ENCODE results near the gene TBC1D1.

TBC1D1 gene, protein sequence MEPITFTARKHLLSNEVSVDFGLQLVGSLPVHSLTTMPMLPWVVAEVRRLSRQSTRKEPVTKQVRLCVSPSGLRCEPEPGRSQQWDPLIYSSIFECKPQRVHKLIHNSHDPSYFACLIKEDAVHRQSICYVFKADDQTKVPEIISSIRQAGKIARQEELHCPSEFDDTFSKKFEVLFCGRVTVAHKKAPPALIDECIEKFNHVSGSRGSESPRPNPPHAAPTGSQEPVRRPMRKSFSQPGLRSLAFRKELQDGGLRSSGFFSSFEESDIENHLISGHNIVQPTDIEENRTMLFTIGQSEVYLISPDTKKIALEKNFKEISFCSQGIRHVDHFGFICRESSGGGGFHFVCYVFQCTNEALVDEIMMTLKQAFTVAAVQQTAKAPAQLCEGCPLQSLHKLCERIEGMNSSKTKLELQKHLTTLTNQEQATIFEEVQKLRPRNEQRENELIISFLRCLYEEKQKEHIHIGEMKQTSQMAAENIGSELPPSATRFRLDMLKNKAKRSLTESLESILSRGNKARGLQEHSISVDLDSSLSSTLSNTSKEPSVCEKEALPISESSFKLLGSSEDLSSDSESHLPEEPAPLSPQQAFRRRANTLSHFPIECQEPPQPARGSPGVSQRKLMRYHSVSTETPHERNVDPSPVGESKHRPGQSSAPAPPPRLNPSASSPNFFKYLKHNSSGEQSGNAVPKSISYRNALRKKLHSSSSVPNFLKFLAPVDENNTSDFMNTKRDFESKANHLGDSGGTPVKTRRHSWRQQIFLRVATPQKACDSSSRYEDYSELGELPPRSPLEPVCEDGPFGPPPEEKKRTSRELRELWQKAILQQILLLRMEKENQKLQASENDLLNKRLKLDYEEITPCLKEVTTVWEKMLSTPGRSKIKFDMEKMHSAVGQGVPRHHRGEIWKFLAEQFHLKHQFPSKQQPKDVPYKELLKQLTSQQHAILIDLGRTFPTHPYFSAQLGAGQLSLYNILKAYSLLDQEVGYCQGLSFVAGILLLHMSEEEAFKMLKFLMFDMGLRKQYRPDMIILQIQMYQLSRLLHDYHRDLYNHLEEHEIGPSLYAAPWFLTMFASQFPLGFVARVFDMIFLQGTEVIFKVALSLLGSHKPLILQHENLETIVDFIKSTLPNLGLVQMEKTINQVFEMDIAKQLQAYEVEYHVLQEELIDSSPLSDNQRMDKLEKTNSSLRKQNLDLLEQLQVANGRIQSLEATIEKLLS (N-terminal part only)

GRCh38 chr4:37890801-37891259, at the start of gene TBC1D1:
TBC1D1 (plus strand) TSS chr4:37891084; CDS start chr4:37902096, 11,012 bp downstream.
- no peak for DNase-seq

DNA sequence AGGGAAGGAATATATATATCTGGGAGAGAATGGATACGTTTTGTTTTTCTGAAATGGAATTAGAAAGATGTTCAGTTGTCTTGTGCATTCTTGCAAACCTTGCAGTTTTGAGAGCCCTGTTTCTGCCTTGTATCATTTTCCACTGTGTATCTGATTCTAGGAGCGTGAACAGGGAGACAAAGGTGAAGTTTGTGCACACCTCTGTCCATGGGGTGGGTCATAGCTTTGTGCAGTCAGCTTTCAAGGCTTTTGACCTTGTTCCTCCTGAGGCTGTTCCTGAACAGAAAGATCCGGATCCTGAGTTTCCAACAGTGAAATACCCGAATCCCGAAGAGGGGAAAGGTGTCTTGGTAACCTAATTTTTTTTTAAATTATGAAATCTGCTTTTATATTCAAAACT, 46.7 kb upstream of the TBC1D1 start:
- no peak for DNase-seq

DNA sequence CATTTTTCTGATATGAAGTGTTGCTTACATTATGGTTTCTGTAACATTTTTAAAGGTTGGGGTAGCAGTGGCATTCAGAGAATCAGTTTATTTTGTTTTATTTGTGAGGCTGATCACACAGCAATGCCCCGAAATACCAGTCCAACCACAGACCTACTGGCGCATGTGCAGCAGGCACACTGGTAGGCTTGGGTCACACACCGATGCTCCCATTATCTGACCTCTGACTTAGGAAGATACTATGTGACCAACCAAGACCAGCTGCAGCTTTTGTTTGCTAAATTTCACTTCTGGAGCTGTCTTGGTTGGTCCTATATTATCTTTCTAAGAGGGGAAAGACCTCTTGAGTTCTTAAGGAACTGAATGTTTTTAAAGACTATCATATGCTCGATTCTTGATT, 45.7 kb upstream of the TBC1D1 start:
- DNase-seq, result no peak

- DNase-seq, result no peak
These were observed 43.5 kb upstream of the TBC1D1 start for GRCh38 chr4:37847311-37847884.

- DNase-seq, result no peak
These were observed 38.5 kb upstream of the TBC1D1 start for GRCh38 chr4:37852376-37852775.

DNA sequence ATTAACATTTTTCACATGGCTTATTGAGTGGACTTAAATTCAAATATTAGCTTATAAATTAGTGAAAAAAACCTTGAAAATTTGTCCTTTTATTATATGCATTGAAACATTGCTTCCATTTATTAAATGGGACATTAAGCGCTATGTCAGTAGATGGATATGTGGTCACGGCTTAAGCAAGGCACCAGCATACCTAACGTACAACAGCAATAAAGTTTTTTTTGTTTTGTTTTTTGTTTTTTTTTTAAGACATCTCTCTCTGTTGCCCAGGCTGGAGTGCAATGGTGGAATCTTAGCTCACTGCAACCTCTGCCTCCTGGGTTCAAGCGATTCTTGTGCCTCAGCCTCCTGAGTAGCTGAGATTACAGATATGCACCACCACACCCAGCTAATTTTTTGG, 32.8 kb upstream of the TBC1D1 start:
- DNase-seq, result no peak

GRCh38 chr4:37858872-37859271, 32.0 kb upstream of the TBC1D1 start:
- no peak for DNase-seq

DNA sequence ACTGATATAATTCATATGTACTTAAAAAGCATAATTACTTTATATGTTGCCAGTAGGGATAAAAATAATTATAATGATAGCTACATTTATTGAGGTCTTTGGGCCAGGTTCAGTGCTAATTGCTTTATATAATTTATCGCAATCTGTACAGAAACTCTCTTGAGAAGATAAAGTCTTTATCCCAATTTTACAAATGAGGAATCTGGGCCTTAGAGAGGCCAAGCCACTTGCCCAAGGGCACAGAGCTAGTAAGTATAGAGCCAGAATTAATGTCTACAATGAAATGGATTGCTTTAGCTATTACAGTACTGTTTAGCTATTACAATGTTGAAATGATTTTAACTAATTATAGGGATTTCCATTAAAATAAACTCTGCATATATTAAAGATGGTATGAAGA, 30.6 kb upstream of the TBC1D1 start:
- no peak for DNase-seq

- DNase-seq, result no peak
These were observed 27.9 kb upstream of the TBC1D1 start for GRCh38 chr4:37862961-37863360.

GRCh38 chr4:37864786-37865185, 26.1 kb upstream of the TBC1D1 start:
- no peak for DNase-seq

DNA sequence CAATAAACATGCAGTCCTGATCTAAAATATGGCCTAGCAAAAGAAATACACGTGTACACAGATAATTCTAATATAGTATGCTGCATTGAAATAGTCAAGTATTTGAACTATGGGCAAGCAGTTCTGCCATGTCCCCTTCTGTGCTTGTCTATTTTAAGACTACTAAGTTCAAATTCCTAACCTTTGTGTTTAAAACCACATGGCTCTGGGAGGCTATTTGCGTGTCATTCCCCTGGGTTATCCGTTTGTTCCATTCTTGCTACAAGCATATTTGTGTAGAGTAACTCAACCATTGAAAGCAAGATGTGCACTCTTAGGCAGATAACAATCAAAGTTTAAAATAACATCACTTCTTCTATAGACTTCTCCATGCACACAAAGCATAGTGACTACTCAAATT, 25.4 kb upstream of the TBC1D1 start:
- no peak for DNase-seq

DNA sequence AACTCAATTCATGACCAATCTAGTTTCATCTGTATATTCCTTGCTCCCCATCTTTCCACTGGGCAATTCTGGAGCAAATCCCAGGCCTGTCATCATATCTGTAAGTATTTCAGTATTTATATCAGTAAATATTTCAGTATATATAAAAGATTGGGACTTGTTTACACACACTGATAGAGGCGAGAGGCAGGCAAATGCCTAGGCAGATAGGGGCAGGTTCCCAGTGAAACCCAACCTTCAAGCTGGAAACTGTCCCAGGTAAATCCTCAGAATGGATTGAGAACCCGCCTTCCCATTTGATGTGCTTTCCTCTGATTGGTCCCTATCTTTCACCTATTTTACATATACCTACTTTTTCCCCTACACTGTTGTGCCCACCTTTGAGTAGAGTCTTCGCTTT, 23.8 kb upstream of the TBC1D1 start:
- DNase-seq, result no peak

- no peak for DNase-seq
These were observed 22.6 kb upstream of the TBC1D1 start for GRCh38 chr4:37868238-37868637.

- no peak for DNase-seq
These were observed 18.4 kb upstream of the TBC1D1 start for GRCh38 chr4:37872310-37872988.

GRCh38 chr4:37873386-37873785, 17.5 kb upstream of the TBC1D1 start:
- no peak for DNase-seq

- DNase-seq, result no peak
These were observed 14.7 kb upstream of the TBC1D1 start for GRCh38 chr4:37876156-37876555.

DNA sequence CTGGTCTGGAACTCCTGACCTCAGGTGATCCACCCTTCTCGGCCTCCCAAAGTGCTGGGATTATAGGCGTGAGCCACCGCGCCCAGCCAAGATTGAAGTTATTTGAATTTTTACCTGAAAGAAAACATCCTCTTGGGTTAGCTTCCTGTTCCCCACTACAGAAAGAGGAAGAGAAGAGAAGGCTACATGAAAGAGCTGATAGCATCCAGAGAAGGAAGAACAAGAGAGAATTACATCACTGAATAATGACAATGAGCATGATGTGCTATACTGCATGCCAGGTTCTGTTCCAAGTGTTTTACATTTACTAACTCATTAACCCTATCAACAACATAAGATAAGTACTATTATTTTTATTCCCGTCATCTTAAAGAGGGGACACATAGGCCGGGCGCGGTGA, 11.5 kb upstream of the TBC1D1 start:
- no peak for DNase-seq

- DNase-seq, result no peak
These were observed 9.1 kb upstream of the TBC1D1 start for GRCh38 chr4:37881811-37882210.

GRCh38 chr4:37882665-37883296, 8.1 kb upstream of the TBC1D1 start:
- no peak for DNase-seq

GRCh38 chr4:37884855-37885487, 5.9 kb upstream of the TBC1D1 start:
- DNase-seq, result no peak

DNA sequence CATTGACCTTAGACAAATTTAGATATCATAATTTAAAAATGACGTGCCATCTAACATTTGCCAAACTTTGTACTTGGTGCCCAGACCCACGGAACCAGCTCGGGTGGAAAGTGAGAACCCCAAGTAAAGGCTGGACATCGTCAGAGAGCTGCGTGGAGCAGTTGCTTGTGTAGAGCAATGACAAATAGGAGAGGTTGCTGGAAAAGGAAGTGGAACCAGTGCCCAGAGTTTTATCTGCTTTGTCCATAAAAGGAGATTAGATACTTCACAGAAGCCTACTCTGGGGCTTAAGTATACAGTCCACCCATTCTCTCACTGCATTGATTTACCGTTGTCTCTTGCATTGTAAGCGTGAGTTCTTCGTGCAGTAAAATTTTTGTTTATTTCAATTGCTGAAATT, 5.4 kb upstream of the TBC1D1 start:
- no peak for DNase-seq

Data from hematopoietic multipotent progenitor cell treated with erythropoietin and hydrocortisone succinate and interleukin-3 and kit ligand, for 8 days (in vitro differentiated cells).